BLaER1 (cell line): ENCODE data around the gene SLC12A9.

Experiments used
- H3K27ac ChIP-seq: shearing (Covaris generic); formaldehyde crosslinking; 2 replicates; pipeline ENCODE4 v1.8.1; 2022
- H3K27me3 ChIP-seq: shearing (Covaris generic); formaldehyde crosslinking; 2 replicates; pipeline ENCODE4 v1.8.1; 2022
- H3K36me3 ChIP-seq: shearing (Covaris generic); formaldehyde crosslinking; 2 replicates; pipeline ENCODE4 v1.8.1; 2022
- H3K4me1 ChIP-seq: shearing (Covaris generic); formaldehyde crosslinking; 2 replicates; pipeline ENCODE4 v1.8.1; 2022
- H3K4me2 ChIP-seq: shearing (Covaris generic); formaldehyde crosslinking; 2 replicates; pipeline ENCODE4 v1.8.1; 2022
- H3K4me3 ChIP-seq: shearing (Covaris generic); formaldehyde crosslinking; 2 replicates; pipeline ENCODE4 v1.8.1; 2022
- H3K9ac ChIP-seq: shearing (Covaris generic); formaldehyde crosslinking; 2 replicates; pipeline ENCODE4 v1.8.1; 2022
- H3K9me3 ChIP-seq: shearing (Covaris generic); formaldehyde crosslinking; 2 replicates; pipeline ENCODE4 v1.8.1; 2022
- H4K20me1 ChIP-seq: shearing (Covaris generic); formaldehyde crosslinking; 2 replicates; pipeline ENCODE4 v1.8.1; 2022
- Cebpa-rat ChIP-seq: shearing (Covaris generic); IDR thresholded peaks from 2 replicates; pipeline ENCODE4 v1.8.1; 2022

SLC12A9 gene

DNA sequence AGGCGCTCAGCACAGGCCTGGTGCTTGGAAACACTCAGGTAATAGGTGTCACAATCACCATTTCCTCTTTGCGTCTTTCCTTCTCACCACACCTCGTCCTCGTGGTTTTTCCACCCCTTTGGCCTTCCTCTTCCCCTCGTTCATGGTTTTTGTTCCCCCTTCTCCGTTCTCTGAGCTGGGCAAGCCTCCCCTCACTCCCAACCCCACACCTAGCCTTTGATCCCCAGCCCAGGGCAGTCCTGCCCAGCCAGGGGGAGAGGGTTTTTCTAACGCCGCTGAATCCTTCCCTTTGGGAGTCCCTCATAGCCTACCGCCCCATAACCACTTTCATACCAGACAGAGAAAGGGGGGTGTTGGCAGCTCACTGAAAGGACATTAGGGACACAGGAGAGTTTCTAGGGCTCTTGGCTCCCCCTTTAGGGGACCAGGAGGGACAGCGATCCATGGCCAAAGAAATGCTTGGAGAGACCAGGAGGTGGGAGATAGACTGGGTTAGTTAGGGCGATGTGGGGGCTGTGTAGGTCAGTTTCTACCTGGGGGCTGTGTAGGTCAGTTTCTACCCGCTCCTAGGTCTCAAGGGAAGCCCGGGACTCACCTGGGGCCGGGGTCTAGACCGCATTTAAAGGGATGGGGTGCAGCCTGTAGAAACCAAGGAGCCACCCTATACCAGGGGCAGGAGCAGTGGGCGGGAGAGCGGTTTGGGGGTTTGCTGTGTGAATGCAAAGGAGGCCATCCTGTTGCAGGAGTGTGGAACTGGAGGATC is 26.6 kb upstream of the SLC12A9 start:
- TF ChIP-seq Cebpa-rat = no peak
- peak overlapping the region; percentile 94 for H3K4me3 ChIP-seq
- peaks cover 38% of the 10 kb centered on the region for H3K36me3 ChIP-seq
- peaks cover 38% of the 10 kb centered on the region for H4K20me1 ChIP-seq
- H3K27me3 ChIP-seq = no peaks in the 10 kb centered on the region
- H3K4me2 ChIP-seq = peak overlapping the region; percentile 88
- no peaks in the 10 kb centered on the region for H3K9me3 ChIP-seq
- H3K27ac ChIP-seq = peak overlapping the region; percentile 92
- peaks cover 49% of the 10 kb centered on the region for H3K4me1 ChIP-seq
- H3K9ac ChIP-seq = peak overlapping the region; percentile 95

DNA sequence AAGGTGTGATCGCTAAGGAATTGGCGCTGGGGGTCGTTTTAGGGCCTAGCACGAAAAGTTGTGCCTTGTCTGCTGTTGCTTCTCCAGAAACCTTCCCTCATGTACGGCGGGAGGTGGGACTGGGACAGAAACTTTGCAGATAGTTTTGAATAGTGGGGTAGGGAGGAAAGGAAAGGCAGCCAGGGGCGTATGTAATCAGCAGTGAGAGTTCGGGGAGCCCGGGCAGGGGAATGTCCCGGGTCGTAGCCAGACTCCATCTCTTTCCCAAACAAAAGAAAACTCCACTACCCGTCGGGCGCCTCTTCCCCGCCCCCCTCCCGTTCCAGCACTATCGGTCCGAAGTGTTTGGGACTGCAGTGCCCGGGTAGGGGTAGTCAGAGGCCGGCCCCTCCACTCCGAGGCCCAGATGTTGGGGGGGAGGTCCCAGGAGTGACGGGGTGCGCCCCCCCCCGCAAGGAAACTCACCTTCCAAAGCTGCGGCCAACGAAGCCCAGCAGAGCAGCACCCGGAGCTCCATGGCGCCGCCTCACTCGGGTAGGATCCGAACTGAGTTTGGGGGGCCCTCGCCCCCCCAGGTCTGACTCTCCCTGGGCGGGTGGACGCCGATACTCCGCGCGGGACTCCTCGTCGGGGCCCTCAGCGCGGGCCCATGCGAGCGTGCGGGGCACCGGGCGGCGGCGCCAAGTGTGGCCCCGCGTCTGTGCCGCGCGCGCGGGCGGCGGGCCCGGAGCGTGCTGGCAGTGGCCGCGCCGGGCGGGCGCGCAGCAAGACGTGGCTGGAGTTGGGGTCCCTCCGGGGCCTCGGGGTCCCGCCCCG is 25.8 kb upstream of the SLC12A9 start:
- Histone ChIP-seq H3K4me2 (peak overlapping the region; percentile 88), H3K4me1 (peaks cover 49% of the 10 kb centered on the region), H3K9me3 (no peaks in the 10 kb centered on the region), H3K27ac (peak overlapping the region; percentile 92), H3K36me3 (peaks cover 30% of the 10 kb centered on the region), H3K27me3 (no peaks in the 10 kb centered on the region), H4K20me1 (peaks cover 38% of the 10 kb centered on the region), H3K4me3 (peak overlapping the region; percentile 94), H3K9ac (peak overlapping the region; percentile 95)
- no peak for TF ChIP-seq Cebpa-rat

DNA sequence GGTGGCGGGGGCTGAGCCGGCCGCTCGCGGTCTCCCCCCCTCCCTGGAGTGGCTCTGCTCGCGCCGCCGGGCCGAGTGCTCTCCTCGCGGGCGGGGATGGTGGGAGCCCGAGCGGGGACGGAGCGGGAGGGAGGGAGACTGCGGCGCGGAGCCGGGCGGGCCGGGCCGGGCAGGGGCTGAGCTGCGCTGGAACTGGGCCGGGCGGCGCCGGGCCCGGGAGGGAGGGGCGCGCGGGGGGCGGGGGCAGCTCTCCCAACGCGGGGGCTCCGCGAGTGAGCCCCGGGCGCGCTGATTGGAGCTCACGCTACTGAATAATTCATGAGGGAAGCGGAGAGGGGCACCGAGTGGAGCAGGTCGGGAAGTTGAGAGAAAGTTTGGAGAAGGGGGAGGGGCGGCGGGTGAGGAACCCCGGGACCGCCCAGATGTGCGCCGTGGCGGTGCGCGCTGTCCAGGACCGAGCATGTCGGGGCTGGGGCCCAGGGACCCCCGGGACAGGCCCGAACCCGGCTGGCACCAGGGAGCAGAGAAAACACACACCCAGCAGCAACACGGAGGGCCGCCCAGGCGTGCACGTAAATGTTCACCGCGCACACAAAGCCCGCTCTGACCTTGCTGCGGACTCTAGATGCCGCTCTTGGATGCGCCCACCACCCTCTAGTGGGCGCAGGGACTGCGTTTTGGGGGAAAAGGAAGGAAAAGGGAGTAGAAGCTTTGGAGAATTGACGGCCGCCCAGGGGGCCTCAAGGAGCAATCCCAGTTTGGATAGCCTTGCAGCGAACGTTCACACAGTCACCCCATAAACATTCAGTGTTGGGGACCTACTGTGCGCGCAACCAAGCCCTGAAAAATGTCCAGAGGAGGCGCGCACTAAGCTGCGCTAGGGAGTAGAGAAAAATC is 24.9 kb upstream of the SLC12A9 start, which contains the start of gene EPHB4:
TSS of gene EPHB4 (minus strand) at position 194 of the 897 bp plus-strand sequence. CDS start 493 bp downstream, outside the sequence.
- no peak for TF ChIP-seq Cebpa-rat
- Histone ChIP-seq H3K9ac (peak within 1 kb of the TSS; percentile 95), H3K36me3 (peaks cover 21% of the 10 kb centered on the region), H3K9me3 (no peaks in the 10 kb centered on the region), H3K4me3 (peak within 1 kb of the TSS; percentile 94), H3K27ac (peak within 1 kb of the TSS; percentile 92), H4K20me1 (peaks cover 38% of the 10 kb centered on the region), H3K27me3 (no peaks in the 10 kb centered on the region), H3K4me2 (peak within 1 kb of the TSS; percentile 95), H3K4me1 (peaks cover 49% of the 10 kb centered on the region)

DNA sequence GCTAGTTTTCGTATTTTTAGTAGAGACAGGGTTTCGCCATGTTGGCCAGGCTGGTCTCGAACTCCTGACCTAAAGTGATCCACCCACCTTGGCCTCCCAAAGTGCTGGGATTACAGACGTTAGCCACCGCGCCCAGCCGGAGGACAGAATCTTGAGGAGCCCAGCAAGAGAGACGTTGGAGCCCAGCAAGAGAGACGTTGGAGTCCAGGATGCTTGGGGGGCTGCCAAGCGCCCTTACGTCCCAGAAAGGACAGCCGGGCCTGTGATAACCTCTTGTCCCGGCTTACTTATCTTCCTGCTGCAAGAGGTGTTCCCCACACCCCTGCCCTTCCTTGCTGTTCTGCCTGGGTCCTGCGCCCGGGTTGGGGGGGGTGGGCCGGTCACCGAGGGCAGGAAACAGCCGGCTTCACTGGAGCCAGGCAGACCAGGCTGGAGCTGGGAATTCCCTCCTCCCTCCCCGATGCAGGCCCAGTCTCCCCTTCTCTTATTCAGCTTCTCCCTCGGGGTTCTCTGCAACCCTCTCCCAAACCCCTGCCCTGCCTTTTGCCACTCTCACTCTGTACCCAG is 23.3 kb upstream of the SLC12A9 start:
- H3K4me1 ChIP-seq = peaks cover 45% of the 10 kb centered on the region
- H3K9me3 ChIP-seq = no peaks in the 10 kb centered on the region
- peaks cover 23% of the 10 kb centered on the region for H4K20me1 ChIP-seq
- H3K4me3 ChIP-seq = peak overlapping the region; percentile 94; the same call in 1 of the 2 replicates
- peak overlapping the region; percentile 41; the same call in 1 of the 2 replicates for H3K27ac ChIP-seq
- no peaks in the 10 kb centered on the region for H3K27me3 ChIP-seq
- H3K4me2 ChIP-seq = peak overlapping the region; percentile 95
- H3K36me3 ChIP-seq = peaks cover 5% of the 10 kb centered on the region
- H3K9ac ChIP-seq = peak overlapping the region; percentile 95; the same call in 1 of the 2 replicates
- no peak for TF ChIP-seq Cebpa-rat

DNA sequence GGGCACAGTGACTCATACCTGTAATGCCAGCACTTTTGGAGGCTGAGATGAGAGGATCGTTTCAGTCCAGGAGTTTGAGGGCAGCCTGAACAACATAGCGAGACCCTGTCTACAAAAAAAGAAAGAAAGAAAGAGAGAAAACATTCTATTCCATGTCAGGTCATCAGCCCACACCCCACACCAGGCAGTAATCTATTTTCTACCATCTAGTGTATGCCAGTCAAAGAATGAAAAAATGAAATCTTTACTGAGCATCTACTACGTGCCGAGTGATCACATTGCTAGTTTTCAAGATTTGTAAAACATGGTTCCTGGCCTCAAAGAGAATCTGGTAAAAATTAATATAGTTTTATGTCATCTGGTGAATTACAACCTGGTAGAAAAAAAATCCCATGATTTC is 22.1 kb upstream of the SLC12A9 start:
- no peaks in the 10 kb centered on the region for H3K27me3 ChIP-seq
- H3K4me2 ChIP-seq = no peak overlapping the region

DNA sequence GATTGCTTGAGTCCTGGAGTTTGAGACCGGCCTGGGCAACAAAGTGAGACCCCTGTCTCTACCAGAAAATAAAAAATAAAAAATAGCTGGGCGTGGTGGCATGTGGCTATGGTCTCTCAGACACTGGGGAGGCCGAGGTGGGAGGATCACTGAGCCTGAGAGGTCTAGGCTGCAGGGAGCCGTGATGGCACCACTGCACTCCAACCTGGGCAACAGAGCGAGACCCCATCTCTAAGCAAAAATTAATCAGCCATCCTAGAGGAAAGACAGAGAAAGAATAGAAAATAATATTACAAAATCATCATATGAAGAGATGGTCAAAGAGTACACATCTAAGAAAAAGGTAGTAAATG is 20.3 kb upstream of the SLC12A9 start:
- no peak for TF ChIP-seq Cebpa-rat
- Histone ChIP-seq H3K36me3 (no peaks in the 10 kb centered on the region), H3K4me2 (no peak overlapping the region), H3K4me1 (peaks cover 42% of the 10 kb centered on the region), H3K27me3 (no peaks in the 10 kb centered on the region), H3K27ac (no peak overlapping the region), H4K20me1 (no peaks in the 10 kb centered on the region), H3K9me3 (no peaks in the 10 kb centered on the region), H3K4me3 (no peak overlapping the region), H3K9ac (no peak overlapping the region)

More for the DNA sequence above, 22.1 kb upstream of the SLC12A9 start:
- H3K9me3 ChIP-seq = no peaks in the 10 kb centered on the region
- no peak overlapping the region for H3K27ac ChIP-seq
- no peak for TF ChIP-seq Cebpa-rat
- H3K9ac ChIP-seq = no peak overlapping the region
- peaks cover 33% of the 10 kb centered on the region for H3K4me1 ChIP-seq
- no peaks in the 10 kb centered on the region for H3K36me3 ChIP-seq
- peaks cover 12% of the 10 kb centered on the region for H4K20me1 ChIP-seq
- no peak overlapping the region for H3K4me3 ChIP-seq

DNA sequence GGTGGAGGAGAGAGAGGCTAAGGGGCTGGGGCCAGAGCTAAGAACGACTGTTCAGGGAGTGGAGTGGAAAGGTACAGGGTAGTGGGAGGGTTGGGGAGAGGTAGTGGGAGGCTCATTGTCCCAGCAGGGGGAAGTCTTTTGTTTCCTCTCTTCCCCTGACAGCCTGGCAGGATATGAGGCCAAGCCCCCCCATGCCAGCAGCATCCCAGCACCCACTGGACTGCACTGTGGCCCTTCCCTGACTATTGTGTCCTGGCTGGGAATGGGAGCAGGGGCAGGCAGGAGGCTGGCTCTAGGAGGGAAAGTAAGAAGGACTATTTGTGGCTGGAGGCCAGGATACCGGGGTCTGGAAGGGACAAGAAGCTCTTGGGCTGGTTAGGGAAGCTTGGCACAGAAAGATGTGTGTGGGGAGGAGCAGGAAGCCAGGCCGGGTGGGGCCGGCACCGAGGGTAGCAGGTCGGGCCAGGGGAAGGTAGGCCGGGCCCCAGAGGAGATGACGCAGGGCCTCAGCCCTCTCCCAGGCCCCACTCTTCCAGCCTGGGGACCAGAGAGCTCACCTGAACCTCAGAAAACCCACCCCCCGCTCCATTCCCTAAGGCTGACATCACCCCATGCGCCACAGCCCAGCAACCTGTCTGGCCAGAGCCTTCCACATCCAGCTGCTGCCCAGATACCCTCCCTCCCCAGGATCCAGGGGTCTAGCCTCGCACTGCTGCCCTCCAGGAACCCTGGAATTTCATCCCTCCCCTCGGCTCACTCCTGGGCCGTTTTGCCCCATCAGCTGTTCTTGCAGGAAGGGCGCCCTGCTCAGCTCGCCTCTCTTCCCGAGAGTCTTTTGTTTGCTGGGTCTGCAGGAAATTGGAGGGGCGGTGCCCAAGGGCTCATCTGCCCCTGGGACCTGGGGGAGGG is 16.4 kb upstream of the SLC12A9 start:
- H3K4me3 ChIP-seq = peak overlapping the region; percentile 59

DNA sequence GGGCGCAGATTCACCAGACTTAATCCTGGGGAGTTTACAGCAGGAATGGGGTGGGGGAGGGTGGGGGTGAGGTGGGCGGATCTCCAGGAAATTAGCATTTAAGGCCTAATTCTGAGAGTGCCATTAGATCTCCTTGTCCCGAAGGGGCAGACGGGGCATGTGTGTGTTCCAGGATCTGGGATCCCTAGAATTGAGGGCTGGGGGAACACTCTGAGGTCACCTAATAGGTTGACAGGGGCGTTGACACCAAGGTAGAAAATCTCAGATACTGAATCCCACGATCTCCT is 15.8 kb upstream of the SLC12A9 start:
- Histone ChIP-seq H3K4me3 (peak overlapping the region; percentile 60), H3K9me3 (no peaks in the 10 kb centered on the region), H3K27ac (peak overlapping the region; percentile 88), H3K4me1 (peaks cover 24% of the 10 kb centered on the region), H3K9ac (peak overlapping the region; percentile 75), H3K36me3 (no peaks in the 10 kb centered on the region), H3K4me2 (peak overlapping the region; percentile 91), H4K20me1 (no peaks in the 10 kb centered on the region), H3K27me3 (no peaks in the 10 kb centered on the region)
- no peak for TF ChIP-seq Cebpa-rat

More for the DNA sequence above, 16.4 kb upstream of the SLC12A9 start:
- peak overlapping the region; percentile 88 for H3K27ac ChIP-seq
- peak overlapping the region; percentile 75 for H3K9ac ChIP-seq
- no peaks in the 10 kb centered on the region for H3K27me3 ChIP-seq
- H3K9me3 ChIP-seq = no peaks in the 10 kb centered on the region
- peak overlapping the region; percentile 91 for H3K4me2 ChIP-seq
- peaks cover 23% of the 10 kb centered on the region for H3K4me1 ChIP-seq
- no peaks in the 10 kb centered on the region for H3K36me3 ChIP-seq
- H4K20me1 ChIP-seq = no peaks in the 10 kb centered on the region
- TF ChIP-seq Cebpa-rat = no peak
